ENCODE measurements around the gene ETAA1. TPM values are rescaled to one million over a fixed set of nuclear protein-coding genes. Genes with fewer than 3 reads are reported as not detected.
A peak's percentile ranks its signal among the peaks of the same experiment; 100 is the strongest.

ETAA1 gene
- total and polyA plus RNA-seq, 2 of the 13 experiments (the other 11 are each of a cell fraction or from before 2014, with no cell fraction given) = 9.1 to 16.2 TPM

DNA sequence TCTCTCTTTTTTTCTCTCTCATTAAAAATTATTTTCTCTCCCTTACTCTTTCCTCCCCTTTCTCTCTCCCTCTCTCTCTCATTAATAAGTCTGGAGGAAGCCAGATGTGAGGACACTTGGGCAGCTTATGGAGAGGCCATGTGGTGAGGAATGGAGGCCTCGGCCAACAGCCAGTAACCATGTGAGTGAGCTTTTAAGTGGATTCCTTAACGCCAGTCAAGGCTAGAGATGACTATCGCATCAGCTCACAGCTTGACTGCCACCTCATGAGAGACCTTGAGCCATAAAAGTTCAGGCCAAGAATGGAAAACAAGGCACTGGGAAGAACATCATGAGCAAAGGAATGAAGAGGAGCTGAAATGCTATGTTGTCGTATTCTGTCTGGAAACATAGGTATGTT is 39.1 kb downstream of the ETAA1 start:
- Histone ChIP-seq H3K27ac (ENCODE audit: extremely low read length, insufficient read depth, low read length) (no peak overlapping the region), H3K4me2 (ENCODE audit: low read depth, low read length) (no peak overlapping the region), H2AFZ (ENCODE audit: low read length) (no peak overlapping the region), H3K9ac (ENCODE audit: insufficient read depth, low read depth, low read length) (no peak overlapping the region), H3K4me1 (ENCODE audit: insufficient read depth, low read length) (no peaks in the 10 kb centered on the region), H3K27me3 (ENCODE audit: control insufficient read depth in 1 of 2, insufficient read depth in 2 of 2, low read length in 2 of 2) (no peaks in the 10 kb centered on the region), H4K20me1 (ENCODE audit: insufficient read depth, low read length) (no peaks in the 10 kb centered on the region), H3K4me3 (replicated peaks in 1 of 3; ENCODE audit: insufficient read depth in 1 of 3, low read depth in 2 of 3, low read length in 3 of 3) (no peak overlapping the region), H3K36me3 (replicated peaks in 1 of 2; ENCODE audit: control insufficient read depth in 1 of 2, insufficient read depth in 2 of 2, low read length in 2 of 2) (no peaks in the 10 kb centered on the region), H3K9me3 (ENCODE audit: low read length) (no peaks in the 10 kb centered on the region), H3K79me2 (ENCODE audit: insufficient read depth, low read length) (no peaks in the 10 kb centered on the region)
- intact Hi-C loops (cut with micrococcal nuclease; ENCODE audit: unreplicated experiment) = no loop called here
- no TSS peak for BruUV-seq (replicated peaks)
- no peak for DNase-seq (ENCODE audit: low spot score)
- 56% methylated on average over 4 of the region's 4 CpGs for WGBS (ENCODE audit: low lambda C conversion rate)
- ChIA-PET POLR2A (no interaction called here), CTCF (ENCODE audit: low intra/inter-chr PET ratio, low total read pairs) (no interaction called here)
- no peak for TF ChIP-seq RNF2 (conservative IDR thresholded peaks at IDR 0.05; ENCODE audit: low read depth)
- no peak for TF ChIP-seq ZNF513 (CRISPR knock-in tag; conservative IDR thresholded peaks at IDR 0.05)
- in situ Hi-C loops (cut with HindIII; ENCODE audit: extremely low pct_ligation_motif_present, low pct_unique_long_range_greater_than_20kb) = no loop called here
- FAIRE-seq = no peak
- ATAC-seq = no peak

DNA sequence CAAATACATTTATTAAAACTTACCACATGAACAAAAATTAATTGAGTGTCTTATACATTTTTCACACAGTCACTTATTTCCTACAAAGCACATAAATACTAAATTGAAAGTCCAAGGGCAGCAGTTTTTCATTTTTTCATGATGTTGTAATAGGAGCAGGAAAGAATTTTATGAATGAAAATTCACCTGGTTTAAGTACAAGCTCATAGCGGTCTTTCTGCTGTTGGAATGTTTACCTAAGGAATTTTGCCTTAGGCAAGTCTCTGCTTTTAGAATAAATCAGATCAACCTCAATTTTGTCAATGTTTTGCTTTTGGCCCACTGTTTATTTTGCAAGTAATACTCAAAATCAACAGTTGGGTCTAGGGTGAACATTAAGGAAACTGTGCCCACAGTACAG is 40.0 kb downstream of the ETAA1 start:
- DNase-seq (ENCODE audit: low spot score) (no peak), FAIRE-seq (peak; percentile 26), ATAC-seq (no peak)
- Histone ChIP-seq H3K4me3 (replicated peaks in 1 of 3; ENCODE audit: insufficient read depth in 1 of 3, low read depth in 2 of 3, low read length in 3 of 3) (no peak overlapping the region), H3K4me2 (ENCODE audit: low read depth, low read length) (no peak overlapping the region), H3K27me3 (ENCODE audit: control insufficient read depth in 1 of 2, insufficient read depth in 2 of 2, low read length in 2 of 2) (no peaks in the 10 kb centered on the region), H3K36me3 (replicated peaks in 1 of 2; ENCODE audit: control insufficient read depth in 1 of 2, insufficient read depth in 2 of 2, low read length in 2 of 2) (no peaks in the 10 kb centered on the region), H3K79me2 (ENCODE audit: insufficient read depth, low read length) (no peaks in the 10 kb centered on the region), H3K4me1 (ENCODE audit: insufficient read depth, low read length) (no peaks in the 10 kb centered on the region), H3K9me3 (ENCODE audit: low read length) (no peaks in the 10 kb centered on the region), H3K9ac (ENCODE audit: insufficient read depth, low read depth, low read length) (no peak overlapping the region), H3K27ac (ENCODE audit: extremely low read length, insufficient read depth, low read length) (no peak overlapping the region), H2AFZ (ENCODE audit: low read length) (no peak overlapping the region), H4K20me1 (ENCODE audit: insufficient read depth, low read length) (no peaks in the 10 kb centered on the region)
- ChIA-PET CTCF (ENCODE audit: low intra/inter-chr PET ratio, low total read pairs) (no interaction called here), POLR2A (no interaction called here)
- WGBS (ENCODE audit: low lambda C conversion rate) = 5% methylated on average over 1 of the region's 1 CpG
- intact Hi-C loops (cut with micrococcal nuclease; ENCODE audit: unreplicated experiment) (no loop called here), in situ Hi-C loops (cut with HindIII; ENCODE audit: extremely low pct_ligation_motif_present, low pct_unique_long_range_greater_than_20kb) (no loop called here)
- no TSS peak for BruUV-seq (replicated peaks)
- TF ChIP-seq ZNF33A (CRISPR knock-in tag; IDR thresholded peaks at IDR 0.05; ENCODE audit: borderline replicate concordance) (no peak), ZNF446 (CRISPR knock-in tag; IDR thresholded peaks at IDR 0.05) (no peak), HCFC1 (IDR thresholded peaks at IDR 0.05; ENCODE audit: low read depth, low read length) (no peak), ZSCAN20 (CRISPR knock-in tag; IDR thresholded peaks at IDR 0.05; ENCODE audit: borderline replicate concordance) (no peak), ZSCAN31 (CRISPR knock-in tag; IDR thresholded peaks at IDR 0.05; ENCODE audit: low read depth) (no peak), ZNF775 (CRISPR knock-in tag; IDR thresholded peaks at IDR 0.05; ENCODE audit: borderline replicate concordance) (no peak), ATF7 (IDR thresholded peaks at IDR 0.05) (no peak), ATF7 (CRISPR knock-in tag; IDR thresholded peaks at IDR 0.05) (no peak), ZUFSP (CRISPR knock-in tag; IDR thresholded peaks at IDR 0.05; ENCODE audit: borderline replicate concordance) (no peak)
- TF ChIP-seq, protein P1, sequence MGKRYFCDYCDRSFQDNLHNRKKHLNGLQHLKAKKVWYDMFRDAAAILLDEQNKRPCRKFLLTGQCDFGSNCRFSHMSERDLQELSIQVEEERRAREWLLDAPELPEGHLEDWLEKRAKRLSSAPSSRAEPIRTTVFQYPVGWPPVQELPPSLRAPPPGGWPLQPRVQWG (CRISPR knock-in tag; IDR thresholded peaks at IDR 0.05; ENCODE audit: borderline replicate concordance, low read depth) = no peak
- TF ChIP-seq, protein P2, sequence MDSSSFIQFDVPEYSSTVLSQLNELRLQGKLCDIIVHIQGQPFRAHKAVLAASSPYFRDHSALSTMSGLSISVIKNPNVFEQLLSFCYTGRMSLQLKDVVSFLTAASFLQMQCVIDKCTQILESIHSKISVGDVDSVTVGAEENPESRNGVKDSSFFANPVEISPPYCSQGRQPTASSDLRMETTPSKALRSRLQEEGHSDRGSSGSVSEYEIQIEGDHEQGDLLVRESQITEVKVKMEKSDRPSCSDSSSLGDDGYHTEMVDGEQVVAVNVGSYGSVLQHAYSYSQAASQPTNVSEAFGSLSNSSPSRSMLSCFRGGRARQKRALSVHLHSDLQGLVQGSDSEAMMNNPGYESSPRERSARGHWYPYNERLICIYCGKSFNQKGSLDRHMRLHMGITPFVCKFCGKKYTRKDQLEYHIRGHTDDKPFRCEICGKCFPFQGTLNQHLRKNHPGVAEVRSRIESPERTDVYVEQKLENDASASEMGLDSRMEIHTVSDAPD (CRISPR knock-in tag; IDR thresholded peaks at IDR 0.05) = no peak
- TF ChIP-seq, protein P3, sequence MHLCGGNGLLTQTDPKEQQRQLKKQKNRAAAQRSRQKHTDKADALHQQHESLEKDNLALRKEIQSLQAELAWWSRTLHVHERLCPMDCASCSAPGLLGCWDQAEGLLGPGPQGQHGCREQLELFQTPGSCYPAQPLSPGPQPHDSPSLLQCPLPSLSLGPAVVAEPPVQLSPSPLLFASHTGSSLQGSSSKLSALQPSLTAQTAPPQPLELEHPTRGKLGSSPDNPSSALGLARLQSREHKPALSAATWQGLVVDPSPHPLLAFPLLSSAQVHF (CRISPR knock-in tag; IDR thresholded peaks at IDR 0.05) = no peak

Data from HepG2 (cell line).